HepG2 (cell line): ENCODE data around the gene ATAD2B. TPM values are rescaled to one million over a fixed set of nuclear protein-coding genes. Genes with fewer than 3 reads are reported as not detected.
A peak's percentile ranks its signal among the peaks of the same experiment; 100 is the strongest.

Experiments used
- AGO1 ChIP-seq: fragments of 200-400 bp; formaldehyde crosslinking; IDR thresholded peaks from 2 replicates; pipeline ENCODE4 v1.6.1; 2017; ENCODE audit warnings: mild to moderate bottlenecking, low read depth, low read length, moderate library complexity; ENCODE audit not compliant: poor library complexity, severe bottlenecking
- AGO2 ChIP-seq: fragments of 200-400 bp; formaldehyde crosslinking; optimal IDR thresholded peaks from 2 replicates; pipeline ENCODE3; 2017; ENCODE audit warnings: mild to moderate bottlenecking, low read depth, low read length, moderate library complexity
- GTF3A ChIP-seq: sonication (generic); formaldehyde crosslinking; conservative IDR thresholded peaks from 2 replicates; pipeline ENCODE4 v1.4.0; 2020; ENCODE audit warnings: mild to moderate bottlenecking, missing genetic modification reagents
- HES4 ChIP-seq: sonication (generic); formaldehyde crosslinking; IDR thresholded peaks from 2 replicates; pipeline ENCODE4 v1.9.0; 2021; ENCODE audit warnings: mild to moderate bottlenecking, missing genetic modification reagents, borderline replicate concordance
- HOXA5 ChIP-seq: sonication (generic); formaldehyde crosslinking; IDR thresholded peaks from 2 replicates; pipeline ENCODE4 v1.4.0; 2020; ENCODE audit warnings: missing genetic modification reagents
- KMT2A ChIP-seq: sonication (generic); formaldehyde crosslinking; IDR thresholded peaks from 2 replicates; pipeline ENCODE4 v1.4.0; 2020; ENCODE audit warnings: missing genetic modification reagents
- PCBP1 ChIP-seq: fragments of 200-400 bp; formaldehyde crosslinking; IDR thresholded peaks from 2 replicates; pipeline ENCODE4 v1.6.1; 2017; ENCODE audit warnings: mild to moderate bottlenecking, low read depth, low read length, borderline replicate concordance
- REXO4 ChIP-seq: sonication (generic); formaldehyde crosslinking; IDR thresholded peaks from 2 replicates; pipeline ENCODE4 v1.8.0; 2022; ENCODE audit warnings: missing genetic modification reagents, mild to moderate bottlenecking, borderline replicate concordance
- RXRB ChIP-seq: IDR thresholded peaks from 2 replicates; pipeline ENCODE4 v1.6.1; 2016; ENCODE audit warnings: borderline replicate concordance, missing genetic modification reagents, missing compliant biosample characterization
- SIN3B ChIP-seq: fragments of 150-350 bp; IDR thresholded peaks from 2 replicates; pipeline ENCODE4 v1.6.1; 2014; ENCODE audit warnings: low read length
- U2AF2 ChIP-seq: fragments of 200-400 bp; formaldehyde crosslinking; IDR thresholded peaks from 2 replicates; pipeline ENCODE4 v1.6.1; 2017; ENCODE audit warnings: low read depth, mild to moderate bottlenecking, low read length
- ZBTB8A ChIP-seq: sonication (generic); formaldehyde crosslinking; IDR thresholded peaks from 2 replicates; pipeline ENCODE4 v1.4.0; 2020; ENCODE audit warnings: mild to moderate bottlenecking, low read depth, missing genetic modification reagents, borderline replicate concordance
- ZMYM4 ChIP-seq: sonication (generic); formaldehyde crosslinking; IDR thresholded peaks from 2 replicates; pipeline ENCODE4 v1.8.1; 2023; ENCODE audit warnings: mild to moderate bottlenecking, missing genetic modification reagents
- ZNF274 ChIP-seq: sonication (generic); formaldehyde crosslinking; IDR thresholded peaks from 2 replicates; pipeline ENCODE4 v1.5.1; 2020; ENCODE audit warnings: mild to moderate bottlenecking, missing genetic modification reagents
- ZNF296 ChIP-seq: sonication (generic); formaldehyde crosslinking; conservative IDR thresholded peaks from 2 replicates; pipeline ENCODE4 v1.5.0; 2020; ENCODE audit warnings: mild to moderate bottlenecking, missing genetic modification reagents
- ZNF460 ChIP-seq: sonication (generic); formaldehyde crosslinking; IDR thresholded peaks from 2 replicates; pipeline ENCODE4 v1.5.1; 2020; ENCODE audit warnings: missing genetic modification reagents, mild to moderate bottlenecking, borderline replicate concordance
- ZNF468 ChIP-seq: sonication (generic); formaldehyde crosslinking; IDR thresholded peaks from 2 replicates; pipeline ENCODE4 v1.8.0; 2022; ENCODE audit warnings: mild to moderate bottlenecking, moderate library complexity, missing genetic modification reagents
- ZNF567 ChIP-seq: sonication (generic); formaldehyde crosslinking; IDR thresholded peaks from 2 replicates; pipeline ENCODE4 v1.8.1; 2023; ENCODE audit warnings: mild to moderate bottlenecking, missing genetic modification reagents, borderline replicate concordance
- polyA plus RNA-seq, 8 experiments: library from polyadenylated mRNA; depleted of rRNA in 3 of 8; stranded (reverse) in 7 of 8; unstranded in 1 of 8; fragments of >200 nt; fragmentation: Illumina TruSeq in 4 of 8; extraction: Trizol in 4 of 8; gene quantifications; 2 replicates each; pipeline versions ENCODE4 v1.2.1 to v1.2.3, GENCODE V29; 2011 to 2016; ENCODE audit warnings: low read depth in 4 of 8, missing spikeins in 1 of 8, mixed read lengths in 1 of 8; ENCODE audit not compliant: insufficient read depth in 1 of 8
- total RNA-seq, 5 experiments: library from RNA; depleted of rRNA; stranded (reverse); fragments of >200 nt; fragmentation: Illumina TruSeq; extraction: Trizol; gene quantifications; 2 replicates each; pipeline ENCODE4 v1.2.3, GENCODE V29; 2016; ENCODE audit warnings: low read depth in 1 of 5
- TF ChIP-seq, protein P1 (sequence below): sonication (generic); formaldehyde crosslinking; IDR thresholded peaks from 2 replicates; pipeline ENCODE4 v1.8.1; 2023; ENCODE audit warnings: mild to moderate bottlenecking, moderate library complexity, missing genetic modification reagents
- TF ChIP-seq, protein P2 (sequence below): sonication (generic); formaldehyde crosslinking; IDR thresholded peaks from 2 replicates; pipeline ENCODE4 v1.5.0; 2020; ENCODE audit warnings: missing genetic modification reagents, mild to moderate bottlenecking, borderline replicate concordance
- TF ChIP-seq, protein P3 (sequence below): sonication (generic); formaldehyde crosslinking; IDR thresholded peaks from 2 replicates; pipeline ENCODE4 v1.4.0; 2020; ENCODE audit warnings: missing genetic modification reagents

Gene ATAD2B
- total and polyA plus RNA-seq, 2 of the 13 experiments (the other 11 are each of a cell fraction or from before 2014, with no cell fraction given) = 5.3 to 22.2 TPM

- TF ChIP-seq REXO4 (peak; percentile 82; the same call in 1 of the 2 replicates), SIN3B (peak; percentile 72; the same call in 1 of the 2 replicates), PCBP1 (no peak; the same call in 1 of the 2 replicates), ZMYM4 (CRISPR knock-in tag) (peak; percentile 96), U2AF2 (no peak), ZNF468 (0 out of 2 replicates have a peak, but pooled peaks have one; percentile 38), ZNF296 (CRISPR knock-in tag) (no peak; the same call in 1 of the 2 replicates), ZNF567 (CRISPR knock-in tag) (peak; percentile 95), ZBTB8A (CRISPR knock-in tag) (no peak), KMT2A (CRISPR knock-in tag) (peak; percentile 95), AGO1 (peak; percentile 75), ZNF460 (no peak; the same call in 1 of the 2 replicates), AGO2 (peak; percentile 81), HOXA5 (CRISPR knock-in tag) (peak; percentile 74), HES4 (CRISPR knock-in tag) (peak; percentile 72; the same call in 1 of the 2 replicates), GTF3A (no peak), RXRB (CRISPR knock-in tag) (peak; percentile 67; the same call in 1 of the 2 replicates), ZNF274 (CRISPR knock-in tag) (peak; percentile 62; the same call in 1 of the 2 replicates)
- TF ChIP-seq, protein P1, sequence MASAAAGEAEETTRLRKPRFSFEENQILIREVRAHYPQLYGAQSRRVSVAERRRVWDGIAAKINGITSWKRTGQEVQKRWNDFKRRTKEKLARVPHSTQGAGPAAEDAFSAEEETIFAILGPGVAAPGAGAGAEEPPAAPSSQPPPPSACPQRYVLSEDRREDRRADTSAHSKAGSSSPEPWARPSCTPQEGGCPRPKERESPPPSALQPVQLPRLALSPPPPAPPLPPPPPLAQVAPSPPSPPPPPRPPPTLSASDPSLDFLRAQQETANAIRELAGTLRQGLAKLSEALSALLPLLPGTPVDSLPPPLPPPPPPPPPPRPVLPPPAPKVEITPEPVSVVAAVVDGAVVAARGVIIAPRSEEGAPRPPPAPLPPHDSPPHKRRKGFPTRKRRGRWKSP = peak; percentile 87
- TF ChIP-seq, protein P2, sequence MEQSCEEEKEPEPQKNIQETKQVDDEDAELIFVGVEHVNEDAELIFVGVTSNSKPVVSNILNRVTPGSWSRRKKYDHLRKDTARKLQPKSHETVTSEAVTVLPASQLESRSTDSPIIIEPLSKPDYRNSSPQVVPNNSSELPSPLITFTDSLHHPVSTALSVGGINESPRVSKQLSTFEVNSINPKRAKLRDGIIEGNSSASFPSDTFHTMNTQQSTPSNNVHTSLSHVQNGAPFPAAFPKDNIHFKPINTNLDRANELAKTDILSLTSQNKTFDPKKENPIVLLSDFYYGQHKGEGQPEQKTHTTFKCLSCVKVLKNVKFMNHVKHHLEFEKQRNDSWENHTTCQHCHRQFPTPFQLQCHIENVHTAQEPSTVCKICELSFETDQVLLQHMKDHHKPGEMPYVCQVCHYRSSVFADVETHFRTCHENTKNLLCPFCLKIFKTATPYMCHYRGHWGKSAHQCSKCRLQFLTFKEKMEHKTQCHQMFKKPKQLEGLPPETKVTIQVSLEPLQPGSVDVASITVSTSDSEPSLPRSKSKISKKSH (CRISPR knock-in tag) = peak; percentile 68; the same call in 1 of the 2 replicates
- TF ChIP-seq, protein P3, sequence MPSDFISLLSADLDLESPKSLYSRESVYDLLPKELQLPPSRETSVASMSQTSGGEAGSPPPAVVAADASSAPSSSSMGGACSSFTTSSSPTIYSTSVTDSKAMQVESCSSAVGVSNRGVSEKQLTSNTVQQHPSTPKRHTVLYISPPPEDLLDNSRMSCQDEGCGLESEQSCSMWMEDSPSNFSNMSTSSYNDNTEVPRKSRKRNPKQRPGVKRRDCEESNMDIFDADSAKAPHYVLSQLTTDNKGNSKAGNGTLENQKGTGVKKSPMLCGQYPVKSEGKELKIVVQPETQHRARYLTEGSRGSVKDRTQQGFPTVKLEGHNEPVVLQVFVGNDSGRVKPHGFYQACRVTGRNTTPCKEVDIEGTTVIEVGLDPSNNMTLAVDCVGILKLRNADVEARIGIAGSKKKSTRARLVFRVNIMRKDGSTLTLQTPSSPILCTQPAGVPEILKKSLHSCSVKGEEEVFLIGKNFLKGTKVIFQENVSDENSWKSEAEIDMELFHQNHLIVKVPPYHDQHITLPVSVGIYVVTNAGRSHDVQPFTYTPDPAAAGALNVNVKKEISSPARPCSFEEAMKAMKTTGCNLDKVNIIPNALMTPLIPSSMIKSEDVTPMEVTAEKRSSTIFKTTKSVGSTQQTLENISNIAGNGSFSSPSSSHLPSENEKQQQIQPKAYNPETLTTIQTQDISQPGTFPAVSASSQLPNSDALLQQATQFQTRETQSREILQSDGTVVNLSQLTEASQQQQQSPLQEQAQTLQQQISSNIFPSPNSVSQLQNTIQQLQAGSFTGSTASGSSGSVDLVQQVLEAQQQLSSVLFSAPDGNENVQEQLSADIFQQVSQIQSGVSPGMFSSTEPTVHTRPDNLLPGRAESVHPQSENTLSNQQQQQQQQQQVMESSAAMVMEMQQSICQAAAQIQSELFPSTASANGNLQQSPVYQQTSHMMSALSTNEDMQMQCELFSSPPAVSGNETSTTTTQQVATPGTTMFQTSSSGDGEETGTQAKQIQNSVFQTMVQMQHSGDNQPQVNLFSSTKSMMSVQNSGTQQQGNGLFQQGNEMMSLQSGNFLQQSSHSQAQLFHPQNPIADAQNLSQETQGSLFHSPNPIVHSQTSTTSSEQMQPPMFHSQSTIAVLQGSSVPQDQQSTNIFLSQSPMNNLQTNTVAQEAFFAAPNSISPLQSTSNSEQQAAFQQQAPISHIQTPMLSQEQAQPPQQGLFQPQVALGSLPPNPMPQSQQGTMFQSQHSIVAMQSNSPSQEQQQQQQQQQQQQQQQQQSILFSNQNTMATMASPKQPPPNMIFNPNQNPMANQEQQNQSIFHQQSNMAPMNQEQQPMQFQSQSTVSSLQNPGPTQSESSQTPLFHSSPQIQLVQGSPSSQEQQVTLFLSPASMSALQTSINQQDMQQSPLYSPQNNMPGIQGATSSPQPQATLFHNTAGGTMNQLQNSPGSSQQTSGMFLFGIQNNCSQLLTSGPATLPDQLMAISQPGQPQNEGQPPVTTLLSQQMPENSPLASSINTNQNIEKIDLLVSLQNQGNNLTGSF (CRISPR knock-in tag) = peak; percentile 17; the same call in 1 of the 2 replicates
Measured at GRCh38 chr2:23926750-23927571, at the start of gene ATAD2B (continued).
